ENCODE results near the gene DMD. TPM values are rescaled to one million over a fixed set of nuclear protein-coding genes. Genes with fewer than 3 reads are reported as not detected.

DMD gene
- polyA plus RNA-seq, 1 donor from 2014 or later: 21.6 TPM

DNA sequence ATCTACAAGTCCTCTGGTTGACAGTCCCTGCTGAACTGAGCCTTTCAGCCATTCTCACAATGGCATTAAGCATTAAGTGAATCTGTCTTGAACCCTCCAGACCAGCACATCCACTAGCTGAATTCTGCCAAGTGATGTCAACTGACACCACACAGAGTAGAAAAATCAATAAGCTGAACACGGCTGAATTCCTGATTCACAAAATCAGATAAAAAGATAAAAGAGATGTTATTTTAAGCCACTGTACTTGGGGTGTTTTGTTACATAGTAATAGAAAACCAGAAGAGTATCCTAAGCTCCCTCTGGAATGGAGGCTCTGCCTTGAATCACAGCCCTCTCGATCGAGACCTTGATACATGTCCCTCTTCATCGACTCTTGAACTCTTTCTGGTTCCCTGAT lies 336.5 kb downstream of the DMD start:
- Histone ChIP-seq H2AFZ (ENCODE audit: low read depth, low read length) (no peak overlapping the region), H3K9me2 (ENCODE audit: insufficient read depth, low read length) (no peaks in the 10 kb centered on the region), H3K79me2 (replicated peaks; ENCODE audit: insufficient read depth, low read length) (no peaks in the 10 kb centered on the region), H3K9me3 (ENCODE audit: low read length) (no peaks in the 10 kb centered on the region), H3K27ac (ENCODE audit: low read length) (no peak overlapping the region), H3K27me3 (ENCODE audit: insufficient read depth, low read depth, low read length) (no peaks in the 10 kb centered on the region), H3K36me3 (ENCODE audit: insufficient read depth, low read length) (no peaks in the 10 kb centered on the region), H3K4me3 (ENCODE audit: low read length) (no peak overlapping the region), H3F3A (ENCODE audit: insufficient read depth, low read length, poor library complexity, severe bottlenecking) (no peaks in the 10 kb centered on the region), H3K4me2 (ENCODE audit: low read length) (no peak overlapping the region), H3K9ac (ENCODE audit: low read length) (no peak overlapping the region), H4K20me1 (ENCODE audit: insufficient read depth) (no peaks in the 10 kb centered on the region)
- TF ChIP-seq RAD21 (conservative IDR thresholded peaks at IDR 0.05): no peak

DNA sequence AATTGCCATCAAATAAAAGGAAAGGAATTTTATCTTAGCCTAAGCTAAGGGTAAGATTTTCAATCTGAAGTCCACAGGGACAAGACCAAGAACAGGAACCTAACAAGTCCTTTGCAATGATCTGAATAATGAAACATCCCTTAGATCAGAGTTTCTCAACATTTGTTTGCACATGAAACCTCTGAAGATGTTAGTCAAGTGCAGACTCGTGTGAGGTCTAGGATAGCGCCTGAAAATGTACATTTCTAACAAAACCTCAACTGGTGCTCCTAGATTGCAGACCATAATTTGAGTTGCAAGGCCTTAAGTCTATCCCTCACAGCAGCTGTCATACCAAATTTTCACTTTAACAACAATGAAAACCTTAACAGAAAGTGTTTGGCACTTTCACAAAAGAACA lies 337.6 kb downstream of the DMD start:
- Histone ChIP-seq H4K20me1 (ENCODE audit: insufficient read depth) (no peaks in the 10 kb centered on the region), H3K9ac (ENCODE audit: low read length) (no peak overlapping the region), H3K27me3 (ENCODE audit: insufficient read depth, low read depth, low read length) (no peaks in the 10 kb centered on the region), H3K9me3 (ENCODE audit: low read length) (no peaks in the 10 kb centered on the region), H3K27ac (ENCODE audit: low read length) (no peak overlapping the region), H2AFZ (ENCODE audit: low read depth, low read length) (no peak overlapping the region), H3K9me2 (ENCODE audit: insufficient read depth, low read length) (no peaks in the 10 kb centered on the region), H3F3A (ENCODE audit: insufficient read depth, low read length, poor library complexity, severe bottlenecking) (no peaks in the 10 kb centered on the region), H3K79me2 (replicated peaks; ENCODE audit: insufficient read depth, low read length) (no peaks in the 10 kb centered on the region), H3K4me2 (ENCODE audit: low read length) (no peak overlapping the region), H3K4me3 (ENCODE audit: low read length) (no peak overlapping the region), H3K36me3 (ENCODE audit: insufficient read depth, low read length) (no peaks in the 10 kb centered on the region)
- no peak for TF ChIP-seq TAF1 (IDR thresholded peaks at IDR 0.05; ENCODE audit: low read depth)
- TF ChIP-seq MXI1 (conservative IDR thresholded peaks at IDR 0.05; ENCODE audit: poor library complexity, severe bottlenecking): no peak
- no peak for TF ChIP-seq POLR2AphosphoS5 (IDR thresholded peaks at IDR 0.05)
- no peak for TF ChIP-seq RAD21 (conservative IDR thresholded peaks at IDR 0.05)
- TF ChIP-seq EP300 (conservative IDR thresholded peaks at IDR 0.05; ENCODE audit: poor library complexity, severe bottlenecking): no peak
- TF ChIP-seq REST (IDR thresholded peaks at IDR 0.05; ENCODE audit: borderline replicate concordance): no peak
- TF ChIP-seq, protein P1, sequence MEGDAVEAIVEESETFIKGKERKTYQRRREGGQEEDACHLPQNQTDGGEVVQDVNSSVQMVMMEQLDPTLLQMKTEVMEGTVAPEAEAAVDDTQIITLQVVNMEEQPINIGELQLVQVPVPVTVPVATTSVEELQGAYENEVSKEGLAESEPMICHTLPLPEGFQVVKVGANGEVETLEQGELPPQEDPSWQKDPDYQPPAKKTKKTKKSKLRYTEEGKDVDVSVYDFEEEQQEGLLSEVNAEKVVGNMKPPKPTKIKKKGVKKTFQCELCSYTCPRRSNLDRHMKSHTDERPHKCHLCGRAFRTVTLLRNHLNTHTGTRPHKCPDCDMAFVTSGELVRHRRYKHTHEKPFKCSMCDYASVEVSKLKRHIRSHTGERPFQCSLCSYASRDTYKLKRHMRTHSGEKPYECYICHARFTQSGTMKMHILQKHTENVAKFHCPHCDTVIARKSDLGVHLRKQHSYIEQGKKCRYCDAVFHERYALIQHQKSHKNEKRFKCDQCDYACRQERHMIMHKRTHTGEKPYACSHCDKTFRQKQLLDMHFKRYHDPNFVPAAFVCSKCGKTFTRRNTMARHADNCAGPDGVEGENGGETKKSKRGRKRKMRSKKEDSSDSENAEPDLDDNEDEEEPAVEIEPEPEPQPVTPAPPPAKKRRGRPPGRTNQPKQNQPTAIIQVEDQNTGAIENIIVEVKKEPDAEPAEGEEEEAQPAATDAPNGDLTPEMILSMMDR (IDR thresholded peaks at IDR 0.05; ENCODE audit: poor library complexity, severe bottlenecking): no peak
- TF ChIP-seq EZH2 (IDR thresholded peaks at IDR 0.05; ENCODE audit: borderline replicate concordance, insufficient read depth, low read length, poor library complexity, severe bottlenecking): no peak
- TF ChIP-seq SMC3 (conservative IDR thresholded peaks at IDR 0.05; ENCODE audit: poor library complexity): no peak

- Histone ChIP-seq H3K9ac (ENCODE audit: low read length) (no peak overlapping the region), H3K79me2 (replicated peaks; ENCODE audit: insufficient read depth, low read length) (no peaks in the 10 kb centered on the region), H2AFZ (ENCODE audit: low read depth, low read length) (no peak overlapping the region), H3K4me2 (ENCODE audit: low read length) (no peak overlapping the region), H3K27ac (ENCODE audit: low read length) (no peak overlapping the region), H3K9me3 (ENCODE audit: low read length) (no peaks in the 10 kb centered on the region), H3K9me2 (ENCODE audit: insufficient read depth, low read length) (no peaks in the 10 kb centered on the region), H3K27me3 (ENCODE audit: insufficient read depth, low read depth, low read length) (no peaks in the 10 kb centered on the region), H3K36me3 (ENCODE audit: insufficient read depth, low read length) (no peaks in the 10 kb centered on the region), H4K20me1 (ENCODE audit: insufficient read depth) (no peaks in the 10 kb centered on the region), H3F3A (ENCODE audit: insufficient read depth, low read length, poor library complexity, severe bottlenecking) (no peaks in the 10 kb centered on the region), H3K4me3 (ENCODE audit: low read length) (no peak overlapping the region)
- TF ChIP-seq SMC3 (conservative IDR thresholded peaks at IDR 0.05; ENCODE audit: poor library complexity) (no peak), TAF1 (IDR thresholded peaks at IDR 0.05; ENCODE audit: low read depth) (no peak)
Observed at GRCh38 chrX:32871636-32872035, 339.7 kb downstream of the DMD start.
